NCI-H345 treated with DMSO at 0.1 percent for 48 hours (cell line): ENCODE measurements around the gene AKAP13.
"Not testable (repeated sequence)": the region's sequence is repeated elsewhere in the genome, so short reads cannot be mapped to it uniquely, and the experiment has no call there.

Source experiments
- DNase-seq: peaks from one replicate; lab custom pipeline; 2025; ENCODE audit not compliant: unreplicated experiment; lab: John Stamatoyannopoulos, UW

AKAP13 gene

DNA sequence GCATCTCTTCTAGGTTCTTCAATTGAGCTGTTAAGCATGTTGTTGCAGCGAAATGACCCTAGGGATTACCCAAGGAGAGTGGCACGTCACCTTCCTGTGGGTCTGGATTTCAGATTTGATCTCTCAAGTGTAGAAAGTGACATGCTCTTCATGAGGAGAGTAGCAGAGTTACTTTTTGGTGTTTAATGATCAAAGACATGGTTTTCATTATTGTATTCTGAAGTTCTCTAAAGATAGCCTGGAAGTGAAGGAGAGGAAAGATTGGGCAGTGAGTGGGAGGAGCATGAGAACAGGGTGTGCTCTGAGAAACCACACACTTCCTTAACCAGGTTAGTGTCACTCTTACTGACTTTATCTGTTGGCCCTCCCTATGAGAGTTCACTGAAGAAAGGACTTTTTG lies 153.6 kb downstream of the AKAP13 start:
- DNase-seq, result no peak

DNA sequence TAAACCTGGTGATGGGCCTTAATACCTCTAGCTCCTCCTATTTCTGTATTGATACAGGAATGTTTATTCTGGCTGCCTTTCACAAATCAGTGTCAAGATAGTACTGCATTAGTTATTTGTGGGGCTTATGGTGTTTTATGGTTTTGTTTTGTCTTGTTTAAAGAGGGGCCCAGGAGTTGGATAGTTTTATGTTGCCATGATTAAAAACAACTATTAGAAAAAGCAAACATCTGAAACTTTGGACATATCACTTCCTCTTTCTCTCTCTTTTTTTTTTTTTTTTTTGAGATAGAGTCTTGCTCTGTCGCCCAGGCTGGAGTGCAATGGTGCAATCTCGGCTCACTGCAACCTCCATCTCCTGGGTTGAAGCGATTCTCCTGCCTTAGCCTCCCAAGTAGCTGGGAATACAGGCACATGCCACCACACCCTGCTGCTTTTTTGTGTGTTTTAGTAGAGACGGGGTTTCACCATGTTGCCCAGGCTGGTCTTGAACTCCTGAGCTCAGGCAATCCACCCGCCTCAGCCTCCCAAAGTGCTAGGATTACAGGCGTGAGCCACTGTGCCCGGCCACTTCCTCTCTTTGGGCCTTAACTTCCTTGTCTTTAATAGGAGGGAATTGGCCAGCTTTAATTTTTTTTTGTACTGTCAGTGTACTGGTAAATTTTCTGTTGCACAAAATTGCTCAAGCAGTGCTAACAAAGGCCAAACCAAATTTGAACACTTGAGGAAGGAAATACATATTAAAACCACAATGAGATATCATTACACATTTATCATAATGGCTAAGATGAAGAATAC lies 155.3 kb downstream of the AKAP13 start:
- DNase-seq, result not testable (repeated sequence)

DNA sequence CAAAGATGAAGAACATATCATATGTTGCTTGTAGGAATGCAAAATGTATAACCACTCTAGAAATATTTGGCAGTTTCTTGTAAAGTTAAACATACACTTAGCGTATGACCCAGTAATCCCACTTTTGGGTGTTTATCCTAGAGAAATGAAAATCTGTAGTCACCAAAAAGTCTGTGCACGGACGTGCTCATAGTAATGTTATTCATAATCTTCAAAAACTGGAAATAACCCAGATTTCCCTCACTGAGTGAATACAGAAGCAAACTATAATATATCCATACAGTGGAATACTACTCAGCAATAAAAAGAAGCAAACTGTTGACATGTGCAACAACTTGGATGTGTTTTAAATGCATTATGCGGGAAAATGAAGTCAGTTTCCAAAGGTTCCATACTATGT lies 155.9 kb downstream of the AKAP13 start:
- no peak for DNase-seq

DNA sequence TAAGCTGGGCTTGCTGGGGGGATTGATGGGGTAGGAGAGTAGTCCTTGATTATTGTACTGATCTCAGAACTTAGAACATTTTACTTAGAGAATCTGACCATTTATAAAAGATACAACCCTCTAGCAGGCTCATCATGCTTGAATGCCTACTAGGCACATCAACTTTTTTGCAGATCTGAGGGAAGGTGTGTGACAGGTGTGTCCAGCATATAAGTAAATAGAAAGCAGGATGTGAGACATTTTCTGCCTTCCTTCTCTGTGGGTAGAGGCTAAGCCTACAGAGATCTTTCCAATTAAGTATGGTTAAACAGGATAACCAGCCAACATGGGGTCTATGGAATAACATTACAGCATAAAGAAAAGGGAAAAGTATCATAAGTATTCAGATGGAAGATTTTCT lies 159.1 kb downstream of the AKAP13 start:
- no peak for DNase-seq

DNA sequence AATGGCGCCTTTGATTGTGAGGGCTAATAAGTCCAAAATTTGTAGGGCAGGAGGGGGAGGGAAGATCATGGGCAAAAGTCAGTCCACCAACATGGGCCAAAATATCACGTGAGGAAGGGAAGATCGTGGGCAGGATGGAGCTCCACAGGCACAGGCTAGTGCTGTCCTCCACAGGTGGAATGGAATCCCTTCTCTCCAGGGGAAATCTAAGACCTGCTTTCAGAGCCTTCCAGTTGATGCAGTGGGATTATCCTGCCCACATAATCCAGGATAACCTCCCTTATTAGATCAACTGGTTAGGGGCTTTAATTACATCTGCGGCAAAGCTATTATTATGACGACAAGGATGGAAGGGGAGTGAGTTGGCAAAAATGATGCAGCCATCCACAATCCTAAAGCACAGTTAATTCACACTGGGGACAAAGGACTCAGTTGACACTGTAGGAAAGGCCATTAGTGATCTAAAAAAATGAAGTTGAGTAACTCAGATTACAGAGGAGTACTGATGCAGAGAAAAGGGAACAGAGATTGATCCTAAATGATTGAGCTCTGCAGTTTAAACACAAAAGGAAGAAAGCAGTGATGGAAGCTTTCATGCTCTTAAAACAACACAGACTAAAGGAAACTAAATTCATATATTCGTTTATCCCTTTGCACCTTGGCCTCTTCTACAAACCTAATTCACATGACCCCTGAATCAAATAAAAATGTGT lies 159.8 kb downstream of the AKAP13 start:
- no peak for DNase-seq

DNA sequence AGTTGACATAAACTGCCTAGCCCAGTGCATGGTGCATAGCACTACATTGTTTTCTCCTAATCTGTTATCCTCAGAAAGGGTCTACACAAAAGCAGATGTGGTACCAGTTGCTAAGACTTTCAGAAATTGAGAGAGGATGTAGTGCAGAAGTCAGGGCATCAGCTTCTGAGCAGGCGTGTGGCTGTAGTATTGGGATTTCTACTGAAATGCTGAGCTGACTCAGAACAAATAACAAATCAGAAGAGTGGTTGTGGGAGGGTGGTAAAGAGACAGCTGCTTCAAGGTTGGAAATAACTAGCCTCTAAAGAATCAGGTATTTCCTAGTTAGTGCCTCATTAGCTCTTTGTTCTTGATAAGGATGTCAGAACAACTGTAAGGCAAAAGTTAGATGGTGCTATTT lies 161.3 kb downstream of the AKAP13 start:
- DNase-seq, result no peak

DNA sequence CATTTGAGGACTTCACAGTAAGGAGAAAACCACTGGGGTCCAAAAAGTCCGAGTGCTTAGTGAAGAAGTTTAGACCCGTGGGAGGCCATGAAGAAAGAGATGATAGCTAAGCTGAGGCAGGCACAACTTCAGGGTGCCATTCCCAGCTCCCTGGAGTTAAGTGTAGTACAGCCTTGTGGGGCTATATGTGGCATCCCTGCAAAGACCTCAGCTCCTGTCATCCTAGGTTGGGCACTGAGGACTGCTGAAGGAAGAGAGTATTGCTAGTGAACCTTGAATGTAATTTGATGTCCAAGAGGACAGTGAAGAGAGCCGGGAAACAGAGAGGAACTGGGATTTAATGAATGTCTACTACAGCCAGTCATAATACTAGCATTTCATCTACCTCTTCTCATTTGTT lies 162.1 kb downstream of the AKAP13 start:
- DNase-seq, result no peak

DNA sequence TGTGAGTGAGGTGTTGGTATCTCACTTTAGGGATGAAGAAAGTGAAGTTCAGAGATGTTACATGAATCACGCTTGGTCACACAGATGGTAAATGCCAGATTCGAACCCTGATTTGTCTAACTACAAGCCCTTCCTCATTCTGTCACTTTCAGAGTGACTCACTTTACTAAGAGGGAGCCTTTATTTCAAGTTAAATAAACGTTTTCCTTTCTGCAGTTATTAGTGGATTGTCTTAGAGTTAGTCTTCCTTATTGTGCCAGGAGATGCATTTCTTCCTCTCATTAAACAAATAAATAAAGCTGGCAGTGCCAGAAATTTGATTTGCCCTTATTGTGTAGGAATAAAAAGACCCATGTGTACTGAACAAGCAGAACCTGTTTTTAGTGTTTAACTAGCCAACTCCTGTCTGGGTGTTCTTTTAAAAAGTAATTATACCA lies 162.5 kb downstream of the AKAP13 start:
- DNase-seq, result peak; percentile 60

DNA sequence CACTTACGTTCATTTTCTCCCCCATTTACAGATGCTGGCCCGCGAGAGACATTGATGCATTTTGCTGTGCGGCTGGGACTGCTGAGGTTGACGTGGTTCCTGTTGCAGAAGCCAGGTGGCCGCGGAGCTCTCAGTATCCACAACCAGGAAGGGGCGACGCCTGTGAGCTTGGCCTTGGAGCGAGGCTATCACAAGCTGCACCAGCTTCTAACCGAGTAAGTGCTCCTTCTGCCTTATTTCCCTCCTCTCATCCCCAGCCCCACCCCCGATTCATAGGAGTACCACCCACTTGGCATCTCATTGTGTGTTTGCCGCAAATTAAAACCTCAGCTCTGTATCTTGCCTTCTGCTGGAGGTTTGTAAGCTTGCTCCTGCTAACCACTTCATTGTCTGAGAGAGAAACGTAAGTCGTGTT lies 163.3 kb downstream of the AKAP13 start:
- DNase-seq, result no peak

DNA sequence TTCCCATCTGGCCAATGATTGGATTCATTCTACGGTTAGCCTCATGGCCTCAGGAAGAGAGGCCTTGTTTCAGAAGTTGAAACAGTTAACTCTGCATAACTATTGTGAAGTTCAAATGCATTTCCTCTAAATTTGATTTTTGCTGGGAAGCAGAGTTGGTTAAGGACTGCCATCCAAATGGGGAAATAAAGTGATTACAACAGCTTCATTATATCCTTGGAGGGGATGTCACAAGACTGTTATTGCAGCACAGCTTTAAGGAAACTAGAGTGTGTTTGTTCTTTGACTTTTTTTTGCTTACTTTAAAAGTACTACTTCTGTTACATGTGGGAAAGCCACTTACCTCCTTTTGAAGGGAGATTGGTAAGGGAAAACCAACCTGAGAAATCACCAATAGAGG lies 164.8 kb downstream of the AKAP13 start:
- DNase-seq, result no peak

DNA sequence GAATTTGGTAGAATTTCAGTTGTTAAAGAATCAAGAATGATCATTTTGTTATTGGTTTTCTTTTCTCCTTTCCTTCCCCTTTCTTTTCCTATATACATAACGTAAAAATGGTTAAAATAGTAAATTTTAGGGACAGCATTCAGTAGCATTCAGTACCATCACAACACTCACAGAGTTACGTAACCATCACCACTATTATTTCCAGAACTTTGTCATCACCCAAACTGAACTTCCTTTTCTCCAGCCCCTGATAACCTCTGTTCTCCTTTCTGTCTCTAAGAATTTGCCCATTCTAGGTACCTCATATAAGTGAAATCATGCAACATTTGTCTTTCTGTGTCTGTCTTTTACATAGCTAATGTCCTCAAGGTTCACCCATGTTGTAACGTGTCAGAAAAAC lies 165.3 kb downstream of the AKAP13 start:
- no peak for DNase-seq

DNA sequence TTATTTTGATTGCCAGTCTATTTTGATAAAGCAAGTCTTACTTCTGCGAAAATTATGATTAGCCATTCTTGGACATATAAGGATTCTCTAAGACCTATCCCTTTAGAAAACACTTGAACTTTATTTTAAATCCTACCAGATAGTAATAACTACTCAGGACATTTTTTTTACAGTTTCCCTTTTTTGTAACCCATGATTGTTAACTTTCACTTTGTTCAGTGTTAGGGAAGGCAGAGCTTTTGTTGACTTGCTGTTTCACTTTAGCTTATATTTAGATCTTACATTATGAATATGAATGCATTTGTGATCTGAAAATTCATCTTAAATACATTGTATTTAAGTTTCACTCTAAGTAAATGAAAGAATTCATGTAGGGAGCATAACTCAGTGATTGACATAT lies 167.0 kb downstream of the AKAP13 start:
- DNase-seq, result no peak

DNA sequence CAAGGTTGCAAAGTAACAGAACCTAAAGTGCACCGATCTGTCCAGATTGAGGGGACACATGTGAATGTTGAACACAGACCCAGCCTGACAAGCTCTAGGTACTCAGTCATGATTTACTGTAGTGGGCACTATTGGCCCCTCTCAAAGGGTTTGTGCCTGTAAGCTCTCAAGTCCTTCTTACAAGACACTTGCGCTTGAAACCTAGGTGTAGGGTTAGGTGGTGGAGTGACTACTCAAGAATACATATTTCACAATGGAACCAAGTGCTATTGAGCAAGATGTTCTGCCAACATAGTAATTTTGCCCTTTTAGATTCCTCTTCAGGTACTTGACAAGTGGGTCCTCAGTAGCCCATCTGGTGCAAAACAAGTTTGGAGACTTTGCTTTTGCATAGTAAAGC lies 169.9 kb downstream of the AKAP13 start:
- no peak for DNase-seq

DNA sequence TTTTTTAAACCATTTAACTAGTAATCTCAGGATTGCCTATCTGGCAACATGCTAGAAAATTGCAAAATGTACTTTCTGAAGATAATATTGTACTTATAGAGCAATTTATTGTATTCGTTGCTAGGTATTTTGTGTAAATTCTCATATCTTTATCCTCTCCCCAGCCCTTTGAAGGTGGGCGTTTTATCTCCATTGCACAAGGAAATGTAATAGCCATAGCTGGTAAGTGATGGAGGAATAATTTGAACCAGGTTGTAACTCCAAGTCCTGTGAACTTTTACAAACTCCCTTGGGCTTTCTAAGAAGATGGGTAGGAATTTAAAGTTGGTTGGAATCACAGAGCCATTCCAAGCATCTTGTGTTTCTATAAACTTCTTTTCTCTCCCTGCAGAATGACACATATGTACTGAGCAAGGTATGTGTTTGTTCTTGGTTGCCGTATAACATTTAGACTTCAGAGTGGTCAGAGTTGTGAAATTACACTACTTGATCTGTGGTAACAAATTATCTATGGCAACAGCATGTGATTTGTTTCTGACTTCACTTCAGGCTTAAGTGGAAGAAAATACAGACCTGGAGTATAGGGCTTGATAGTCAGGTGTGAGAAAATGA lies 170.9 kb downstream of the AKAP13 start:
- DNase-seq, result no peak

DNA sequence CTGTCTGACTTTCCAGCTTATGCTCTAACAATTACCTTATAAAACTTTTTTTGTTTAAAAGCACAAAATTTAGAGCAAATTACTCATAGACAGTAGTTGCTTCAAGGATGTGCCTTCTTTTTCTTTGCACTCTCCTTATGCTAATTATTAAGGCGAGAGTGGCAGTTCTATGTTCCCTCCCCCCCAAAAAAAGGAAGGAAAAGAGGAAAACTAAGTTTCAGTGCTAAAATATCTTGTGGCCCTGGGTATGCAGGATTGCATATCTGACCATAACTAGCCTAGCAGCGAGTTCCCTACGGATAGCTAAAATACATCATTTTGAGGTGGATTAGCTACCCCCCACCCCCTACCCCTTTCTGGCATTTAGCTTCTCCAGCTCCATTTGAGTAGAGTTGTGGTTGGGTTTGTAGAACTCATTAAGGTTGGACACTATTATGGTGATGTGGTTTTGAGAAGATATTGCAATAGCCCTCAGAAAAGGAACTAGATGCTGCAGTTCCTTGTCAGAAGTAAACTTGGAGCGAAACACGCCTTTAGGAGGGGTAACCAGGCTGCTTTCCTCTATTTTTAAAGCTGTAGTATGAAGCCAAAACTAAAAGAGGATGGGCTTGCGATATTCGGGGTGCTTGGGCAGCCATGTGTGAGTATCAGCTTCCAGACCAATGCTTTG lies 174.6 kb downstream of the AKAP13 start:
- no peak for DNase-seq

DNA sequence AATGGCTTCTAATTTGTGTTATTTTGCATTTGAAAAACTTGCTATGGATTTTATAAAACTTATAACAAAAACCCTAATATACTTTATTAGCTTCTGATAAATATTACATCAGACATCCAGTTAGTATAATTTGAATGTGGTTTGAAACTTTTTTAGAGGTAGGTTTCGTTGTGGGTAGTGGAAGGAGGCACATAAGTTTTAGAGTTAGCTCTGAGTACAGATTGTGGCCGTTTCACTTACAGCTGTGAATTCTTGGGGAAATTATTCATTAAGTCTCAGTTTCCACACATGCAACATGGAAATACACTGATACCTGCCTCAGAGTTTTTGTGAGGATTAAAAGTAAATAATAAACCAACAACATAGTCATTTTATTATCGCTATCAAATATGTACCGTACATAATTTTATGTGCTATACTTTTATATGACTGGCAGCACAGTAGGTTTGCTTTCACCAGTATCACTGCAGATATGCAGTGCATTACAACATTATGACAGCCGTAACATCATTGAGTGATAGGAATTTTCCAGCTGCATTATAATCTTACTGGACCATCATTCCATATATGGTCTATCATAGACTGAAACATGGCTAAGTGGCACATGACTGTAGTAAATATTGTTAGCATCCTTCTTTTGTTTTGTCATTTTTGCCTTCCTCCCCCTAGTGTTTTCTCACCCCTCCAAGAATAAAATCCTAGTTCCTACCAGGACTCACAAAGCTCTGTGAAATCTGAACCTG lies 175.6 kb downstream of the AKAP13 start:
- DNase-seq, result no peak

DNA sequence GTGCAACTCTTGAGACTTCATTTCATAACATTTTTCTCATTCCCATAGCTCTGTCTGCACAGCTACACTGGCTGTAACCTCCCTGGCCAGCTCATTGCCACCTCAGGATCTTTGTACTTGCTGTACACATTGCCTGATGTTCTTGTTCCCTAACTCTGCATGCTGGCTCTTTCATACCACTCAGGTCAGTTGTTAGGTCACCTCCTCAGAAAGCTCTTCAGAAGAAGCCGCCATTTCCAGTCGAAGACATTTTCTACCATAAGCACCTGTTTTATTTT lies 176.2 kb downstream of the AKAP13 start:
- DNase-seq, result no peak

DNA sequence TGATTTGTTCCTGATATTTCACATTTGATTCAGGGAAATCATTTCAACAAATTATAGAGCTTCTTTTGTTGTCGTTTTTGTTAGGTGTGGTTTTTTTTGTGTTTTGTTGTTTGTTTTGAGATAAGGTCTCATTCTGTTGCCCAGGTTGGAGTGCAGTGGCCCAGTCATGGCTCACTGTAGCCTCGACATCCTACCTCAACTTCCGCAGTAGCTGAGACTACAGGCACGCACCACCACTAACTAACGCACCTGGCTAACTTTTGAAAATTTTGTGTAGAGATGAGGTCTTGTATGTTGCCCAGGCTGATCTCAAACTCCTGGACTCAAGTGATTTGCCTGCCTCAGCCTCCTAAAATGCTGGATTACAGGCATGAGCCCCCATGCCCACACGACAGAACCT lies 177.0 kb downstream of the AKAP13 start:
- DNase-seq, result no peak

DNA sequence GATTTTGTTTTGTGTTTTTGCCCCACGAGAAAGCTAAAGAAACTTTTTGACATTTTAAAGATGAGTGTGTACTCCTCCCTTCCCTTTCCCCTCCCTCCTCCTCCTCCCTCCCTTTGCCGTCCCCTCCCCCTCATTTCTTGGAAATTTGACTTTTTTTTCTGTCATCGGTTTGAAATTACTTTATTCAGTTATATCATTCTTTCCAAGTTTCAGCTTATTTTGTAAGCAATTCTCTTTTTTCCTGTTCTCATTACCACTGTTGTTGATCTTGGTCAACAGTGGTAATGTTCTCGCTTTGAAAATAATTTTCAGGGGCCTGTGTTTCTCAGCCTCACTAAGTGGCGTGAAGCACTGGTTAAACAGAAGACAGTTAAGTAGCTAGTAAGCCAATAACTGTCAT lies 178.4 kb downstream of the AKAP13 start:
- DNase-seq, result no peak

DNA sequence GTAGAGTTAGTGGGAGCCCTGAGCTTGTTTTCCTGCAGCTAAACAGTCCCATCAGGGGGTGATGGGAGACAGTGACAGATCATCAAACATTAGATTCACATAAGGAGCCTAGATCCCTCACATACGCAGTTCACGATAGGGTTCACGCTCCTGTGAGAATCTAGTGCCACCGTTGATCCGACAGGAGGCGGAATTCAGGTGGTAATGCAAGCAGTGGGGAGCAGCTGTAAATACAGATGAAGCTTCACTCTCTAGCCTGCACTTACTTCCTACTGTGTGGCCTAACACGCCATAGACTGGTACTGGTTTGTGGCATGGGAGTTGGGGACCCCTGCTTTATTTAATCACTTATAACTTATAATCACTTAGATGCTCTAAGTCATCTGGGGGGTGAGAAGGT lies 179.1 kb downstream of the AKAP13 start:
- no peak for DNase-seq

DNA sequence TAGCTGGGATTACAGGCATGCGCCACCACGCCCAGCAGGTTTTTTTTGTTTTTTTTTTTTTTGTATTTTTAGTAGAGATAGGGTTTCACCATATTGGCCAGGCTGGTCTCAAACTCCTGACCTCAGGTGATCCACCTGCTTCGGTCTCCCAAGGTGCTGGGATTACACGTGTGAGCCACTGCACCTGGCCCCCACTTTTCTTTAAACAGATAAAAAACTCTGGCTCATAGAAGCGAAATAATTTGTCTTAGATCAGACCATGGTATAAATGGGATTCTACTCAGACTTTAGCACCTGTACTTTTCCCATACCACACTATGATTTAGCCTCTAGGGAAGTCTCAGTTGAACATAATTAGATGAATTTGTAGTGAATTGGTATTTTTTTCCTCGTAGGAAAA lies 182.4 kb downstream of the AKAP13 start:
- DNase-seq, result no peak
